Measurements from ENCODE around the gene CLASRP. TPM values are rescaled to one million over a fixed set of nuclear protein-coding genes. Genes with fewer than 3 reads are reported as not detected.

Gene CLASRP
- polyA plus RNA-seq, 2 of the 4 experiments (the other 2 are of a cell fraction) = 39.0 to 86.4 TPM

GRCh38 chr19:45001087-45001739, 37.6 kb upstream of the CLASRP start, which contains the start of gene RELB (continued):
- no peak for TF ChIP-seq ZSCAN20 (CRISPR knock-in tag; IDR thresholded peaks at IDR 0.05)
- TF ChIP-seq JUN (IDR thresholded peaks at IDR 0.05) = peak in 1 of 2 experiments; percentile 50; a peak in 1 of 5 replicates
- 0 out of 2 replicates have a peak, but pooled peaks have one; percentile 53 for TF ChIP-seq FOSB (CRISPR knock-in tag; IDR thresholded peaks at IDR 0.05)
- peak; percentile 47; the same call in 1 of the 2 replicates for TF ChIP-seq TFCP2L1 (CRISPR knock-in tag; IDR thresholded peaks at IDR 0.05)
- TF ChIP-seq HOXA7 (CRISPR knock-in tag; IDR thresholded peaks at IDR 0.05) = 0 out of 2 replicates have a peak, but pooled peaks have one; percentile 39
- TF ChIP-seq RAD21 (conservative IDR thresholded peaks at IDR 0.05 in 1 of 2, IDR thresholded peaks at IDR 0.05 in 1 of 2) = no peak
- peak; percentile 49; the same call in 1 of the 2 replicates for TF ChIP-seq KDM1A (IDR thresholded peaks at IDR 0.05; ENCODE audit: low read depth)
- no peak for TF ChIP-seq ZNF302 (CRISPR knock-in tag; IDR thresholded peaks at IDR 0.05)
- TF ChIP-seq E2F6 (IDR thresholded peaks at IDR 0.05; ENCODE audit: borderline replicate concordance, low read depth) = no peak
- 0 out of 2 replicates have a peak, but pooled peaks have one; percentile 36 for TF ChIP-seq TP53 (CRISPR knock-in tag; IDR thresholded peaks at IDR 0.05)
- TF ChIP-seq HOXB5 (CRISPR knock-in tag; IDR thresholded peaks at IDR 0.05) = peak; percentile 47; the same call in 1 of the 2 replicates
- TF ChIP-seq, protein P1, sequence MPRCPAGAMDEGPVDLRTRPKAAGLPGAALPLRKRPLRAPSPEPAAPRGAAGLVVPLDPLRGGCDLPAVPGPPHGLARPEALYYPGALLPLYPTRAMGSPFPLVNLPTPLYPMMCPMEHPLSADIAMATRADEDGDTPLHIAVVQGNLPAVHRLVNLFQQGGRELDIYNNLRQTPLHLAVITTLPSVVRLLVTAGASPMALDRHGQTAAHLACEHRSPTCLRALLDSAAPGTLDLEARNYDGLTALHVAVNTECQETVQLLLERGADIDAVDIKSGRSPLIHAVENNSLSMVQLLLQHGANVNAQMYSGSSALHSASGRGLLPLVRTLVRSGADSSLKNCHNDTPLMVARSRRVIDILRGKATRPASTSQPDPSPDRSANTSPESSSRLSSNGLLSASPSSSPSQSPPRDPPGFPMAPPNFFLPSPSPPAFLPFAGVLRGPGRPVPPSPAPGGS (IDR thresholded peaks at IDR 0.05) = peak; percentile 53; the same call in 1 of the 3 replicates
- TF ChIP-seq MAFK (IDR thresholded peaks at IDR 0.05; ENCODE audit: partially characterized antibody) = no peak

DNA sequence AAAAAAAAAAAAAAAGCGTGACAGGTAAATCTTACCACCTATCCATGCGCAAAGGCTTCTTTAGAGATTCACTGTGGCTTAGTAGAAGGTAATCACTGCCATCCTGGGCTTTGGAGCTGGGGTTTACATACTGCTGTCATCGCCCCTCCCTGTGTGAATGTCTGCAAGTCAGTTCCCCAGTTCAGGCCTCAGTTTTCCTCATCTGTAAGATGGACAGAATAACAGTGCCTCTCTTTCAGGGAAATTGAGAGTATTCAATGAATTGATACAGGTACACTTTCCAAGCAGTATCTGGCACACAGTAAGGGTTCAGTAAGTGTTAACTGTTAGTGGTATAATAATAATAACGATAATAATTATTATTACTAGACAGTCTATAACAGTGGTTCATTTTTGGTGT, 35.4 kb upstream of the CLASRP start:
- no peak for TF ChIP-seq FOSB (CRISPR knock-in tag; IDR thresholded peaks at IDR 0.05)
- no peak for TF ChIP-seq PHF8 (IDR thresholded peaks at IDR 0.05; ENCODE audit: borderline replicate concordance, low read depth)
- 0 out of 2 replicates have a peak, but pooled peaks have one; percentile 76 for TF ChIP-seq KDM1A (IDR thresholded peaks at IDR 0.05; ENCODE audit: low read depth)
- TF ChIP-seq, protein P1 (IDR thresholded peaks at IDR 0.05) = no peak
- no peak for TF ChIP-seq JUN (IDR thresholded peaks at IDR 0.05)
- 87% methylated on average over 4 of the region's 4 CpGs for WGBS (ENCODE audit: missing lambda C conversion rate)
- POLR2A ChIA-PET = interaction anchor here (0.7 kb wide), 1 partner anchor 1000 kb away, joined by 10 read pairs; no protein-coding TSS in a partner anchor

DNA sequence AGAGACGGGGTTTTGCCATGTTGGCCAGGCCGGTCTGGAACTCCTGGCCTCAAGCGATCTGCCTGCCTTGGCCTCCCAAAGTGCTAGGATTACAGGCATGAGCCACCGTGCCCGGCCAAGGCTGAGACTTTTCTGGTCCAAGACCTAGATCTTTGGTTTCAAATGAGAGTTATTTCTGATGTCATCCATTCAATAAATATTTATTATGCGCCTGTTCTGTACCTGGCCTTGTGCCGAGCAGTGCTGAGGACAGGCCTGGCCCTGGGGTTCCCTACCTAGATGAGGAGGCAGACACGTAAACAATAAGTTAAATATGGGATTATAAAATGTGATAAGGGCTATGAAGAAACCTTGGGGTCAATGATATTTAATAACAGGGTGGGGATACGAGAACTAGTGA, 33.1 kb upstream of the CLASRP start:
- DNase-seq (ENCODE audit: low read depth in 1 of 2, low spot score in 1 of 2) (no peak), ATAC-seq (no peak), FAIRE-seq (no peak)
- Histone ChIP-seq H3K4me3 (no peak overlapping the region), H3K4me2 (no peak overlapping the region), H3K27ac (no peak overlapping the region), H3K9me3 (no peaks in the 10 kb centered on the region), H3K4me1 (peaks cover 6% of the 10 kb centered on the region; the same call in 1 of the 3 replicates)
- ChIA-PET CTCF (interaction anchor here (0.7 to 2.2 kb wide), 2 partner anchors 34 to 54 kb away, joined by 4 to 6 read pairs; no protein-coding TSS in a partner anchor), POLR2A (no interaction called here)
- TF ChIP-seq POLR2A (IDR thresholded peaks at IDR 0.05; ENCODE audit: low read length) (no peak), RAD21 (conservative IDR thresholded peaks at IDR 0.05 in 1 of 2, IDR thresholded peaks at IDR 0.05 in 1 of 2) (no peak), EHF (CRISPR knock-in tag; IDR thresholded peaks at IDR 0.05) (no peak), SREBF2 (IDR thresholded peaks at IDR 0.05) (no peak), HOXA7 (CRISPR knock-in tag; IDR thresholded peaks at IDR 0.05) (0 out of 2 replicates have a peak, but pooled peaks have one; percentile 28)
- TF ChIP-seq, protein P2, sequence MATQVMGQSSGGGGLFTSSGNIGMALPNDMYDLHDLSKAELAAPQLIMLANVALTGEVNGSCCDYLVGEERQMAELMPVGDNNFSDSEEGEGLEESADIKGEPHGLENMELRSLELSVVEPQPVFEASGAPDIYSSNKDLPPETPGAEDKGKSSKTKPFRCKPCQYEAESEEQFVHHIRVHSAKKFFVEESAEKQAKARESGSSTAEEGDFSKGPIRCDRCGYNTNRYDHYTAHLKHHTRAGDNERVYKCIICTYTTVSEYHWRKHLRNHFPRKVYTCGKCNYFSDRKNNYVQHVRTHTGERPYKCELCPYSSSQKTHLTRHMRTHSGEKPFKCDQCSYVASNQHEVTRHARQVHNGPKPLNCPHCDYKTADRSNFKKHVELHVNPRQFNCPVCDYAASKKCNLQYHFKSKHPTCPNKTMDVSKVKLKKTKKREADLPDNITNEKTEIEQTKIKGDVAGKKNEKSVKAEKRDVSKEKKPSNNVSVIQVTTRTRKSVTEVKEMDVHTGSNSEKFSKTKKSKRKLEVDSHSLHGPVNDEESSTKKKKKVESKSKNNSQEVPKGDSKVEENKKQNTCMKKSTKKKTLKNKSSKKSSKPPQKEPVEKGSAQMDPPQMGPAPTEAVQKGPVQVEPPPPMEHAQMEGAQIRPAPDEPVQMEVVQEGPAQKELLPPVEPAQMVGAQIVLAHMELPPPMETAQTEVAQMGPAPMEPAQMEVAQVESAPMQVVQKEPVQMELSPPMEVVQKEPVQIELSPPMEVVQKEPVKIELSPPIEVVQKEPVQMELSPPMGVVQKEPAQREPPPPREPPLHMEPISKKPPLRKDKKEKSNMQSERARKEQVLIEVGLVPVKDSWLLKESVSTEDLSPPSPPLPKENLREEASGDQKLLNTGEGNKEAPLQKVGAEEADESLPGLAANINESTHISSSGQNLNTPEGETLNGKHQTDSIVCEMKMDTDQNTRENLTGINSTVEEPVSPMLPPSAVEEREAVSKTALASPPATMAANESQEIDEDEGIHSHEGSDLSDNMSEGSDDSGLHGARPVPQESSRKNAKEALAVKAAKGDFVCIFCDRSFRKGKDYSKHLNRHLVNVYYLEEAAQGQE (IDR thresholded peaks at IDR 0.05) = no peak
- WGBS (ENCODE audit: missing lambda C conversion rate) = 93% methylated on average over 9 of the region's 9 CpGs

More for the DNA sequence above, 35.4 kb upstream of the CLASRP start:
- H3K4me2 ChIP-seq = no peak overlapping the region
- ATAC-seq = no peak
- no peaks in the 10 kb centered on the region for H3K9me3 ChIP-seq
- CTCF ChIA-PET = interaction anchor here (1.3 to 1.6 kb wide), 2 partner anchors 14 to 24 kb away, joined by 3 read pairs; no protein-coding TSS in a partner anchor
- H3K4me3 ChIP-seq = no peak overlapping the region
- FAIRE-seq = no peak
- no peak overlapping the region for H3K27ac ChIP-seq
- H3K4me1 ChIP-seq = peaks cover 7% of the 10 kb centered on the region; the same call in 1 of the 3 replicates
- no peak for DNase-seq (ENCODE audit: low read depth in 1 of 2, low spot score in 1 of 2)

Data from A549 (cell line).